Erythroblast (primary cell): ENCODE data around the gene DOCK1.

Experiments used
- GATA1 ChIP-seq: IDR thresholded peaks from 2 replicates; pipeline ENCODE4 v1.6.1; 2011; ENCODE audit warnings: low read depth, mild to moderate bottlenecking, control low read depth, low read length, moderate library complexity
- POLR2A ChIP-seq: IDR thresholded peaks from 2 replicates; pipeline ENCODE4 v1.6.1; 2011; ENCODE audit warnings: mild to moderate bottlenecking, low read length

DNA sequence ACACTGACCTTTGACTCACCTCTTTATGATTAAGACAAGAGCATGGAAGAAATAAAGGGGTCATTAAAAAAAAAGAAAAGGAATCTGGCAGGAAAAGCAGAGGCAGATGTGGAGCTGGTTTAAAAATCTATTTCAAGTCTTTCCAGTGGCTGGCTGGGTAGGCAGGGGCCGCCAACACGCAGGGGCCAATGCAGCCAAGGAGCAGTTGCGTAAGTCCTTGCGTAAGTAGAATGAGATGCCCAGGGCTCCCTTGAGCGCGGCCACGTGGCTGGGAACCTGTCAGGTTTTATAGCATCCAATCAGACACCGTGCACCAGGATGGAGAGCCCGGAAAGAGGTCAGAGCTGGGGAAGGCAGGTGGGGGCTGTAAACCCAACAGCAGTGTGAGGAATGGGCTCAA is 414.9 kb downstream of the DOCK1 start:
- TF ChIP-seq POLR2A = no peak
- no peak for TF ChIP-seq GATA1
